Karpas-422 (cell line): ENCODE data around the gene RXYLT1. TPM values are rescaled to one million over a fixed set of nuclear protein-coding genes. Genes with fewer than 3 reads are reported as not detected.

ENCODE experiments used
- DNase-seq: peaks from one replicate; pipeline ENCODE4 v3.0.0-alpha.2; 2015
- H2AFZ ChIP-seq: fragments of 200-600 bp; sonication (generic); 2 replicates; pipeline ENCODE4 v1.6.1; 2014; ENCODE audit warnings: antibody characterized with exemption, low read length, mixed read lengths
- H3K27ac ChIP-seq: fragments of 200-600 bp; sonication (generic); 2 replicates; pipeline ENCODE4 v1.5.1; 2014; ENCODE audit warnings: mild to moderate bottlenecking, low read length, moderate library complexity
- H3K27me3 ChIP-seq: fragments of 200-600 bp; sonication (generic); 2 replicates; pipeline ENCODE4 v1.6.1; 2014; ENCODE audit warnings: low read length, mixed read lengths
- H3K36me3 ChIP-seq: fragments of 200-600 bp; sonication (generic); 2 replicates; pipeline ENCODE4 v1.6.1; 2014; ENCODE audit warnings: low read length, mixed read lengths; ENCODE audit not compliant: insufficient read depth
- H3K4me1 ChIP-seq: fragments of 200-600 bp; sonication (generic); 2 replicates; pipeline ENCODE4 v1.6.1; 2014; ENCODE audit warnings: mild to moderate bottlenecking, low read length, mixed read lengths
- H3K4me2 ChIP-seq: fragments of 200-600 bp; sonication (generic); 2 replicates; pipeline ENCODE4 v1.6.1; 2014; ENCODE audit warnings: low read length, low read depth, mild to moderate bottlenecking; ENCODE audit not compliant: poor library complexity, severe bottlenecking
- H3K4me3 ChIP-seq: fragments of 200-600 bp; sonication (generic); 2 replicates; pipeline ENCODE4 v1.5.1; 2014; ENCODE audit warnings: mild to moderate bottlenecking, antibody characterized with exemption, low read length, mixed read lengths
- H3K79me2 ChIP-seq: fragments of 200-600 bp; sonication (generic); 2 replicates; pipeline ENCODE4 v1.6.1; 2014; ENCODE audit warnings: mild to moderate bottlenecking, low read length, mixed read lengths
- H3K9ac ChIP-seq: fragments of 200-600 bp; sonication (generic); 2 replicates; pipeline ENCODE4 v1.6.0; 2014; ENCODE audit warnings: low read length
- H3K9me2 ChIP-seq: fragments of 200-600 bp; sonication (generic), shearing (Covaris generic); replicated peaks from 2 replicates; pipeline ENCODE4 v1.6.0; 2014; ENCODE audit warnings: mild to moderate bottlenecking, low read length, moderate library complexity; ENCODE audit not compliant: insufficient read depth
- H3K9me3 ChIP-seq: fragments of 300-700, 200-600 bp; sonication (generic); 2 replicates; pipeline ENCODE4 v1.6.1; 2014; ENCODE audit warnings: low read length, mixed read lengths
- H4K20me1 ChIP-seq: fragments of 200-600 bp; sonication (generic); 2 replicates; pipeline ENCODE4 v1.6.1; 2014; ENCODE audit warnings: mild to moderate bottlenecking, antibody characterized with exemption, low read length, low read depth; ENCODE audit not compliant: insufficient read depth
- total RNA-seq: library from RNA; depleted of rRNA; stranded (reverse); fragments of >200 nt; shearing (Covaris generic); gene quantifications from 2 replicates; pipeline ENCODE4 v1.2.3, GENCODE V29; 2014; ENCODE audit warnings: low replicate concordance

The RXYLT1 gene
- total RNA-seq, 1 experiment from 2014 or later, result 31.3 TPM

- no peak overlapping the region for H3K4me3 ChIP-seq
- no peak overlapping the region for H3K27ac ChIP-seq
Measured at GRCh38 chr12:63808631-63809030, 28.9 kb downstream of the RXYLT1 start.

DNA sequence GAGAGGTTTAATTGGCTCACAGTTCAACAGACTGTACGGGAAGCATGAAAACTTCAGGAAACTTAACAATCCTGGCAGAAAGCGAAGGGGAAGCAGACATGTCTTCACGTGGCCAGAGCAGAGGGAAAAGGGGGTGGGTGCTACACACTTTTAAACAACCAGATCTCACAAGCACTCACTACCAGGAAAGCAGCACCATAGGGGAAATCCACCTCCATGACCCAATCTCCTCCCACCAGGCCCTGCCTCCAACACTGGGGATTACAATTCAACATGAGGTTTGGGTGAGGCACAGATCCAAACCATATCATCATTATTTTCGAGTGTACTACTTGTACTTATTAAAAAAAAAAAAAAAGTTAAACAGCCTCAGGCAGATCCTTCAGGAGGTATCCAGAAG is 29.9 kb downstream of the RXYLT1 start:
- no peaks in the 10 kb centered on the region for H4K20me1 ChIP-seq
- H3K4me1 ChIP-seq, result no peaks in the 10 kb centered on the region
- no peak overlapping the region for H3K9ac ChIP-seq
- no peaks in the 10 kb centered on the region for H3K27me3 ChIP-seq
- no peak overlapping the region for H3K27ac ChIP-seq
- no peak overlapping the region for H2AFZ ChIP-seq
- DNase-seq, result no peak
- no peaks in the 10 kb centered on the region for H3K9me2 ChIP-seq
- H3K4me2 ChIP-seq, result no peak overlapping the region
- H3K36me3 ChIP-seq, result peaks cover 8% of the 10 kb centered on the region
- no peaks in the 10 kb centered on the region for H3K9me3 ChIP-seq
- H3K4me3 ChIP-seq, result no peak overlapping the region
- H3K79me2 ChIP-seq, result no peaks in the 10 kb centered on the region

More at GRCh38 chr12:63808631-63809030, 28.9 kb downstream of the RXYLT1 start:
- Histone ChIP-seq H3K9ac (no peak overlapping the region), H3K4me2 (no peak overlapping the region), H3K36me3 (peaks cover 8% of the 10 kb centered on the region), H3K9me2 (no peaks in the 10 kb centered on the region), H3K79me2 (no peaks in the 10 kb centered on the region), H3K9me3 (no peaks in the 10 kb centered on the region), H3K27me3 (no peaks in the 10 kb centered on the region), H3K4me1 (no peaks in the 10 kb centered on the region), H2AFZ (no peak overlapping the region), H4K20me1 (no peaks in the 10 kb centered on the region)
- DNase-seq, result no peak

GRCh38 chr12:63811334-63811733 is 31.6 kb downstream of the RXYLT1 start:
- H2AFZ ChIP-seq, result no peak overlapping the region
- H4K20me1 ChIP-seq, result no peaks in the 10 kb centered on the region
- H3K36me3 ChIP-seq, result peaks cover 6% of the 10 kb centered on the region; the same call in 1 of the 2 replicates
- peak; percentile 27 for DNase-seq
- H3K27ac ChIP-seq, result no peak overlapping the region
- no peaks in the 10 kb centered on the region for H3K79me2 ChIP-seq
- no peak overlapping the region for H3K4me3 ChIP-seq
- H3K27me3 ChIP-seq, result no peaks in the 10 kb centered on the region
- no peaks in the 10 kb centered on the region for H3K4me1 ChIP-seq
- H3K9ac ChIP-seq, result no peak overlapping the region
- no peaks in the 10 kb centered on the region for H3K9me2 ChIP-seq
- H3K9me3 ChIP-seq, result no peaks in the 10 kb centered on the region
- H3K4me2 ChIP-seq, result no peak overlapping the region

DNA sequence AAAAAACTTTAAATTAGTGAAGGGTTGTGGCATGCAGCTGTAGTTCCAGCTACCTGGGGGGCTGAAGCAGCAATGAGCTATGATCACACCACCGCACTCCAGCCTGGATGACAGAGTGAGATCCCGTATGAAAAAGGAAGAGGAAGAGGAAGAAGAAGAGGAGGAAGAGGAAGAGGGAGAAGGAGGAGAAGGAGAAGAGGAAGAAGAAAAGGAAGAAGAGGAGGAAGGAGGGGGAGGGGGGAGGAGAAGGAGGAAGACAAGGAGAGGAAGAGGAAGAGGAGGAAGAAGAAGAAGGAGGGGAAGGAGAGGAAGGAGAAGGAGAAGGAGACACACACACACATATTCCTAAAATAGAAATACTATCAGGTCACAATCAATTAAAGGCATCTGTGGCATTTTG is 32.0 kb downstream of the RXYLT1 start:
- Histone ChIP-seq H3K4me2 (no peak overlapping the region), H3K36me3 (peaks cover 6% of the 10 kb centered on the region; the same call in 1 of the 2 replicates)

DNA sequence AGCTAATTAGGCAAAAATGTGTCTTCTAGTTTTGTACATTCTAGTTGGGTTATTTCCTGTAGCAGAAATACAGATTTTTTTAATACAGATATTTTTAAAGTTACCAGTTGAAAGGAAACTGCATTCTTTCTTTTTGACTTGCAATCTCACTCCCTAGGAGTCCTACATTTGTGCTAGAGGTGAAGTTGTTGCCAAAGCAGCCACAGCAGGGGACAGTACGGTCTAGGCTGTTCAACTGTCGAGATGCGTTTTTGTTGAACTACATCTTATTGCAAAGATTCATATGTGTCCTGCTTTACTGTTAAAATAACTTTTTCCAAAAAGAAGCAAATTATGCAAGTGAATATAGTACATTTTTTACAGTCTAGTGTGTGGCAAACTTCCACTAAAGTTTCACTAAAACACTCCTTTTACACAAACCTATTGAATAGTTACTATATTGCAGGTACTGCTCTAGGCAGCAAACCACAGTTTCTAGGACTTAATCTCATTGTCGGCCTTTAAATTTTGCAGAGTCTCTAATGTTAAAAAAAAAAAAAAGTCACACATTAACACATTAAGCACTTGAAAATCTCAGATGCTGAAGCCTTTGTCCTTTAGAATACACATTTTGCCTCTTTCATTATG is 34.5 kb downstream of the RXYLT1 start:
- no peaks in the 10 kb centered on the region for H3K9me2 ChIP-seq

More for the DNA sequence above, 32.0 kb downstream of the RXYLT1 start:
- no peaks in the 10 kb centered on the region for H3K9me3 ChIP-seq
- H3K27me3 ChIP-seq, result no peaks in the 10 kb centered on the region
- DNase-seq, result no peak
- no peaks in the 10 kb centered on the region for H3K79me2 ChIP-seq
- H3K9ac ChIP-seq, result no peak overlapping the region
- no peaks in the 10 kb centered on the region for H3K9me2 ChIP-seq
- no peak overlapping the region for H3K4me3 ChIP-seq
- no peaks in the 10 kb centered on the region for H4K20me1 ChIP-seq
- no peaks in the 10 kb centered on the region for H3K4me1 ChIP-seq
- no peak overlapping the region for H2AFZ ChIP-seq
- H3K27ac ChIP-seq, result no peak overlapping the region

DNA sequence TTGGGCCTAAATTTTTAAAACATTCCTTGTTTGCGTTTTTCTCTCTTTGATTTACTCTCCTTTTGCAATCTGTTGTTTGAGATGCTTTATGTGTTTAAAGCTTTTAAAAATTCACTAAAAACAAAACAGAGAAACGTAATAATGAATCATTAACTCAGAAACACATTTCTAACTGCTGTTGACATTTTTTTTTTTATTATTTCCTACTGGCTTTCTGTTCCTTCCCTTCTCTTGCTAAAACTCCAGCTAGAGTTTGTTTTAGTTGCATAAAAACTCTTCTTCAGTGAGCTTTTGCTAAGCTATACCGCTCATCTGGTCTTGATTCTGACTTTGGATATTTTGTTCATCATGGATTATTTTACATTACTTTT is 35.8 kb downstream of the RXYLT1 start:
- Histone ChIP-seq H3K4me2 (no peak overlapping the region), H3K27ac (no peak overlapping the region), H3K9me2 (no peaks in the 10 kb centered on the region), H3K4me1 (no peaks in the 10 kb centered on the region), H3K79me2 (no peaks in the 10 kb centered on the region), H2AFZ (no peak overlapping the region), H4K20me1 (no peaks in the 10 kb centered on the region), H3K36me3 (no peaks in the 10 kb centered on the region), H3K9ac (no peak overlapping the region), H3K27me3 (no peaks in the 10 kb centered on the region), H3K4me3 (no peak overlapping the region), H3K9me3 (no peaks in the 10 kb centered on the region)
- DNase-seq, result no peak

More for the DNA sequence above, 34.5 kb downstream of the RXYLT1 start:
- no peak overlapping the region for H3K27ac ChIP-seq
- H3K9ac ChIP-seq, result no peak overlapping the region
- no peaks in the 10 kb centered on the region for H3K79me2 ChIP-seq
- no peak overlapping the region for H3K4me2 ChIP-seq
- peak; percentile 14 for DNase-seq
- H3K36me3 ChIP-seq, result no peaks in the 10 kb centered on the region
- H3K4me3 ChIP-seq, result no peak overlapping the region
- H2AFZ ChIP-seq, result no peak overlapping the region
- H3K27me3 ChIP-seq, result no peaks in the 10 kb centered on the region
- H3K4me1 ChIP-seq, result no peaks in the 10 kb centered on the region
- no peaks in the 10 kb centered on the region for H3K9me3 ChIP-seq
- H4K20me1 ChIP-seq, result no peaks in the 10 kb centered on the region

GRCh38 chr12:63816031-63816430 is 36.3 kb downstream of the RXYLT1 start:
- Histone ChIP-seq H3K9me3 (no peaks in the 10 kb centered on the region), H3K79me2 (no peaks in the 10 kb centered on the region), H3K9me2 (no peaks in the 10 kb centered on the region), H4K20me1 (no peaks in the 10 kb centered on the region), H2AFZ (no peak overlapping the region), H3K36me3 (no peaks in the 10 kb centered on the region), H3K4me1 (no peaks in the 10 kb centered on the region), H3K4me2 (no peak overlapping the region), H3K27me3 (no peaks in the 10 kb centered on the region), H3K9ac (no peak overlapping the region), H3K27ac (no peak overlapping the region), H3K4me3 (no peak overlapping the region)
- DNase-seq, result peak; percentile 4

DNA sequence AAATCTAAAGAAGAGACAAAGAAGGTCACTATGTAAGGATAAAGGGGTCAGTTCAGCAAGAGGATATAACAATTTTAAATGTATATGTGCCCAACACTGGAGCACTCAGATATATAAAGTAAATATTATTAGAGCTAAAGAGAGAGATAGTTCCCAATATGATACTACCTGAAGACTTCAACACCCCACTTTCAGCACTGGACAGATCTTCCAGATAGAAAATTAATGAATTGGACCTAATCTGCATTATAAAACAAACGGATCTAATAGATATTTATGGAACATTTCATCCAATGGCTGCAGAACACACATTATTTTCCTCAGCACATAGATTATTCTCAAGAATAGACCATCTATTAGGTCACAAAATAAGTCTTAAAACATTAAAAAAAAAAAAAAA is 40.7 kb downstream of the RXYLT1 start:
- Histone ChIP-seq H3K36me3 (no peaks in the 10 kb centered on the region), H3K79me2 (no peaks in the 10 kb centered on the region), H3K9ac (no peak overlapping the region), H3K9me2 (no peaks in the 10 kb centered on the region), H3K27ac (no peak overlapping the region), H2AFZ (no peak overlapping the region), H3K27me3 (no peaks in the 10 kb centered on the region), H3K4me2 (no peak overlapping the region), H3K4me3 (no peak overlapping the region), H3K4me1 (no peaks in the 10 kb centered on the region), H3K9me3 (no peaks in the 10 kb centered on the region), H4K20me1 (no peaks in the 10 kb centered on the region)
- peak; percentile 27 for DNase-seq
